Activated naive CD8-positive, alpha-beta T cell treated with anti-CD3 and anti-CD28 coated beads, Interleukin-2, amount 10 ng/mL, durations not matched to agents 7 days and 5 days (primary cell): ENCODE measurements around the gene VGLL3. TPM values are rescaled to one million over a fixed set of nuclear protein-coding genes. Genes with fewer than 3 reads are reported as not detected.

Experiments
- ATAC-seq: fragments of 150-1000 bp; cut with Tn5 transposase; one replicate; pipeline ENCODE4 v1.10.0; 2021; ENCODE audit warnings: low read depth, moderate library complexity
- POLR2A ChIA-PET: fragments of 350-600 bp; sonication (Branson Sonifier 250); formaldehyde crosslinking; loops from one replicate; lab custom pipeline; 2021; ENCODE audit warnings: antibody characterized with exemption; lab: Charles Lee
- DNase-seq: peaks from one replicate; pipeline ENCODE4 v3.0.0; 2021
- H3K27ac Mint-ChIP-seq: one replicate; pipeline ENCODE4 v1.8.0; 2022; ENCODE audit warnings: mild to moderate bottlenecking, mixed read lengths
- H3K27me3 Mint-ChIP-seq: one replicate; pipeline ENCODE4 v1.8.0; 2022; ENCODE audit warnings: mild to moderate bottlenecking, moderate library complexity, mixed read lengths
- H3K36me3 Mint-ChIP-seq: one replicate; pipeline ENCODE4 v1.8.0; 2021; ENCODE audit warnings: mild to moderate bottlenecking, mixed read lengths
- H3K4me1 Mint-ChIP-seq: one replicate; pipeline ENCODE4 v1.8.0; 2021; ENCODE audit warnings: mixed read lengths
- H3K4me3 Mint-ChIP-seq: one replicate; pipeline ENCODE4 v1.8.0; 2022; ENCODE audit warnings: mild to moderate bottlenecking, moderate library complexity, mixed read lengths
- H3K9me3 Mint-ChIP-seq: one replicate; pipeline ENCODE4 v1.8.0; 2021; ENCODE audit warnings: mixed read lengths
- total RNA-seq, 2 experiments: library from RNA; stranded (reverse); gene quantifications; one replicate each; pipeline ENCODE4 v1.2.3, GENCODE V29; 2021

The VGLL3 gene
- total RNA-seq, 2 experiments from 2014 or later: not detected

- H3K36me3 Mint-ChIP-seq: no peaks in the 10 kb centered on the region
- no peaks in the 10 kb centered on the region for H3K4me1 Mint-ChIP-seq
- DNase-seq: no peak
- no peaks in the 10 kb centered on the region for H3K9me3 Mint-ChIP-seq
- H3K27ac Mint-ChIP-seq: no peak overlapping the region
- POLR2A ChIA-PET: no interaction called here
- H3K27me3 Mint-ChIP-seq: no peaks in the 10 kb centered on the region
- no peak overlapping the region for H3K4me3 Mint-ChIP-seq
- ATAC-seq: no peak
These were observed 68.8 kb downstream of the VGLL3 start for GRCh38 chr3:86921971-86922680.

GRCh38 chr3:86914670-86915069 is 76.3 kb downstream of the VGLL3 start:
- POLR2A ChIA-PET: no interaction called here
- no peak for ATAC-seq

GRCh38 chr3:86913160-86913559 is 77.8 kb downstream of the VGLL3 start:
- no peak overlapping the region for H3K4me3 Mint-ChIP-seq
- no peaks in the 10 kb centered on the region for H3K36me3 Mint-ChIP-seq
- H3K4me1 Mint-ChIP-seq: no peaks in the 10 kb centered on the region
- no peak overlapping the region for H3K27ac Mint-ChIP-seq
- H3K9me3 Mint-ChIP-seq: no peaks in the 10 kb centered on the region
- POLR2A ChIA-PET: no interaction called here
- ATAC-seq: no peak
- no peaks in the 10 kb centered on the region for H3K27me3 Mint-ChIP-seq
- DNase-seq: no peak

More at GRCh38 chr3:86914670-86915069, 76.3 kb downstream of the VGLL3 start:
- Mint-ChIP-seq H3K27ac (no peak overlapping the region), H3K4me3 (no peak overlapping the region), H3K4me1 (no peaks in the 10 kb centered on the region), H3K36me3 (no peaks in the 10 kb centered on the region), H3K9me3 (no peaks in the 10 kb centered on the region), H3K27me3 (no peaks in the 10 kb centered on the region)
- no peak for DNase-seq

GRCh38 chr3:86895202-86895601 is 95.7 kb downstream of the VGLL3 start:
- POLR2A ChIA-PET: no interaction called here
- Mint-ChIP-seq H3K36me3 (no peaks in the 10 kb centered on the region), H3K27me3 (no peaks in the 10 kb centered on the region), H3K27ac (no peak overlapping the region), H3K9me3 (no peaks in the 10 kb centered on the region), H3K4me1 (no peaks in the 10 kb centered on the region), H3K4me3 (no peak overlapping the region)
- DNase-seq (no peak), ATAC-seq (no peak)

GRCh38 chr3:86890741-86891396 is 100.1 kb downstream of the VGLL3 start:
- Mint-ChIP-seq H3K9me3 (no peaks in the 10 kb centered on the region), H3K27me3 (no peaks in the 10 kb centered on the region), H3K36me3 (no peaks in the 10 kb centered on the region), H3K4me1 (no peaks in the 10 kb centered on the region), H3K27ac (no peak overlapping the region), H3K4me3 (no peak overlapping the region)
- ATAC-seq (no peak), DNase-seq (no peak)
- POLR2A ChIA-PET: no interaction called here

Other genes starting within 250 kb of the VGLL3 start
- gene CHMP2B, start 236.2 kb upstream of the VGLL3 start, total RNA-seq: 10 to 100 TPM; 22.9 to 23.7 TPM